Hematopoietic multipotent progenitor cell treated with erythropoietin and hydrocortisone succinate and interleukin-3 and kit ligand, for 4 days (in vitro differentiated cells): Measurements from ENCODE around the gene IQGAP2.
A peak's percentile ranks its signal among the peaks of the same experiment; 100 is the strongest.

Experiments used
- DNase-seq: peaks from one replicate; pipeline ENCODE4 v3.0.0-alpha.2; 2015

IQGAP2 gene

GRCh38 chr5:76479281-76479680, 76.2 kb downstream of the IQGAP2 start:
- no peak for DNase-seq

DNA sequence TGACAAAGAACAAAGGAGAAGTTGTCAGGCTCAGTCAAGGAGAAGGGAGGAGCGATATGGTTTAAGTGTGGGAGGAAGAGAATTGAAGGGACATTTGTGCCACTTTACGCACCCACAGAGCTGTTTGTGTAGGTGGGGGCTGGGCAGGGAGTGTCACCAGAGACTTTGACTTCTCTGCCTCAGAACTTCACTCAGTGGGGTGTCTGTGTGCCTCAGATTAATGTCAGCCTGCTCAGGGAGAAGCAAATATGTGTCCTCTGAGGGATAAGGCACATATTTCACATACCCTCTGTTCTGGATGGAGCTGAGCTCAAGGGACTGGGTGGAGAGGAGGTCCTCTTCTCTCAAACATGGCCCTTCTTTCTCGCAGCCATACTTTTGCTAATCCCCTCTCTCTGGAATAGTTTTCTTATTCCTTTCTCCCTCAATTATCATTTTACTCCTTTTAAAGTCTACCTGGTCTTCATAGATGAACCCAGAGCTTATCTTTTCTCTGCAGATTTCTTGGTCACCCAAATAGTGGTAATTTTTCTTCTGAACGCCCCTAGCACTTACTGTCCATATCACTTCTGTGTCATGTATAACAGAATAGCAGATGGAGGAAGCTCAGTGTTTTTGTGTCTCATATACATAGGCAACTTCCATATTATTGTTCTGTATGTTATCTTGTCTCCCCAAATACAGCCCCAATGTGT, 77.0 kb downstream of the IQGAP2 start:
- peak; percentile 86 for DNase-seq

DNA sequence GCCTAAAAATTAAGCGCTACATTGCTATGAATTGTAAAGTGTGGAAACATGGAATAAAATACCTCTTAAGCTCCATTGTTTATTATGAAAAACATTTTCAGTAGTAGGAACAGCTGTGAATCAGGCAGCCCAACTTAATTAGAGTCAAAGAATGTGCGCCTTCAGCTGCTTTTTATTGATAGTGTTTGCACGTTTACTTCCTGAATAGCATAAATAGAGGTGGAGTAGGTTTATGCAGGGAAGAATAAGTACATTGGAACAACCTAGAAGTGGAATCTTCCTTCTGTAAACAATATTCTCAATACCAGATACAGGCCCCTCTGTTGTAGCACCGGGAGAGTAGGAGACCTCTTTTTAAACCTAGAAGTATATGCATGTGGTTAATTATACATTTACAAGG, 79.9 kb downstream of the IQGAP2 start:
- DNase-seq, result no peak

DNA sequence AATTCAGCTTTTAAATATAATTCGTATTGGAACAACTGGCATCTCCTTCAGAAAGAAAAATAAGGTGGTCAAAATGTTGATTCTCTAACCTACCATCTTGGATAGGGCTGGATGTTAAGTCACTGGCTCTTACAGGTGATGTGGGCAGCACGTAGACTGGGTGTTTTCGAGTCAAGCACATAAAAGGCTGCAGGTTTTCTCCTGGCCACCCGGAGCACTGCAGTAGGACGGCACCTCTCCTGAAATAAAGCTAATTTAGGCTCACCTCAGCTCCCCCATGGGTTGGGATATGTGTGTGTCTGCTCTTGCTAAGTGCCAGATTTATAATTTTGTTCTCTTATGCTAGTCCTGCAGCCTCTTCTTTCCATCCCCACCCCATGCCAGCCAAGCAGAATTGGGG, 80.3 kb downstream of the IQGAP2 start:
- no peak for DNase-seq

GRCh38 chr5:76483881-76484280, 80.8 kb downstream of the IQGAP2 start:
- no peak for DNase-seq

DNA sequence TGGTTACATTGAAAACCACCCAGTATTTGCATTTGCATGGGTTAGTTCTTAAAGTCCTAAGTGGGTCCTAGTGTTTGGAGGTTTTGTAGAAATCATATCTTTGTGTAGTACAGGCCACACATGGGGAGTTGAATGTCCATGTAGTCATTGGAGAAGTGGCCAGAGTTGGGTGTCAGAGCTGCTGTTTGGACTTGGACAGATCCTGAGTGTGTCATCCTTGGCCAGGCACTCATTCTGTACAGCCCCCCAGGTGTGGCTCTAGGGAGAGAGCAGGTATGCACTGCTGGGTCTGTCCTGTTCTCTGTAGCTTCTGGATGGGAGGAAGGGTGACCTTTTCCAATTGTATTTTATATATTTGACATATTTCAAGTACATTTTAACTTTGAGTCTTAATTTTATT, 82.4 kb downstream of the IQGAP2 start:
- no peak for DNase-seq

DNA sequence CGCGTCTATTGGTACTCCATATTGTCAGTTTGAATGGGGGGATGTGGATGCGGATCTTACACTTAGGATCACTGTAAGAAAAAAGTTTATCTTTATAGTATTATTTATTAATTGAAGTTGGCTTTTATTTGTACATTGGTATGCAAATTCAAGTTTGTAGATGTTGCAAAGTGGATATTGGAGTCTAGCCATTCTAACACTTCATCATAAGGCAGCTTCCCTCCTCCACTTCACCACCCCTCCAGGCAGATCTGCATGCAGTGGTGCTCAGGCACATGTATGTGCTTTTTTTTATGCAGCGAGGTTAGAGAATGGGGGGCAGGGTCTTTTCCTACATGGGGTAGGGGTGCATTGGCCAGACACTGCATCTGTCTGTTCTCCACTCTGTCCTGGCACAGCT, 84.3 kb downstream of the IQGAP2 start:
- no peak for DNase-seq

- no peak for DNase-seq
Measured at GRCh38 chr5:76487821-76488220, 84.7 kb downstream of the IQGAP2 start.

DNA sequence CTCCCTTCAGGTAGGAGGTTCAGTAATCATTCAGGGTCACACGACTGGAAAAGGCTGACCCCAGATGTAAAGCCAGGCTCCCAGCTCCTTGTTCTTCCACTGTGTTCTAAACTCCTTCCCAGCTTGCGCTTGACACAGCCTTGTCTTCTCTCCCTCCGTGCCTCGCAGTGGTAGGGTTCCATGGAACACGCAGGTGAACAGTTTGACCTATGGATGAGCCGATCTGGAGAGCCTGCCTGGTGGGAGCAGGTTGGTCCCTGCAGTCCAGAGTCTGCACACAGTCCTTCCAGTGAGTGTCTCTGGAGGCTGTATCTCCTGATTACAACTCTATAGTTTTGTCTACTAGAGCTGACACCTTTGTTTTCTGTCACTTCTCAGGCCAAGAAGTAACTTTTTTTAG, 85.9 kb downstream of the IQGAP2 start:
- no peak for DNase-seq

DNA sequence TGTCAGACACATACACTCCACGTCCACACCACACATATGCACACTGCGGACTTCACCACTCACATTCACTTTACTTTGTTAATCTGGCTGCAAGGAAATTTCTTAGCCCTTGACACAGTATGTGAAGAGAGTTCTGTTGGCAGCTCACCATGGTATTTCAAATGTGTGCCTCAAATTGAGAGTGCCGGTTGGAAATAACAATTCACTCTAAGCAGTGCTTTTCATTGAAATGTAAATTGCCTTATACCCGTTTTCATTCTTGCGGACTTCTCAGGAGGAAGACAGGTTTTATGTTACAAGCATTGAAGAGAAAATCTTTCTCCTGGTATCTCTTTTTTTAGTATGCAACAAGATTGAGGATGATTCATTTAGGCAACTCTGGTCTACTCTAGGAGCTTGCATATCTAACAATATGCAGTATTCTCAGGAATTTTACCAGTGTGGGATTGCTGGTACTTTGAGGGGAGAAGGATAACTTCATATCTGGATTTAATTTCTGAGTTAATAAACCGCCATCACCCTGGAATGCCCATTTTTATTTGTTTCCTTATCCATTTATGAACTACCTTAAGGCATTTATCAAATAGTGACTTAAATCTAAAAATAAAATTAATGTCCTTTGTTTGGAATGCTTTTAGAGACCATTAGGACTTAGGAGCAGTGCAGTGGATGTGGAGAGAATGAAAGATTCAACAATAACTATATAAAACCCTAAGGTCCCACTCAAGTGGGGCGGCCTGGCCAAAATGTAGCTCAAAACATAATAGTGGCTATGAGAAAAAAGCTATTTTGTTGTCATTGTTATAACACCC, 87.0 kb downstream of the IQGAP2 start:
- no peak for DNase-seq

DNA sequence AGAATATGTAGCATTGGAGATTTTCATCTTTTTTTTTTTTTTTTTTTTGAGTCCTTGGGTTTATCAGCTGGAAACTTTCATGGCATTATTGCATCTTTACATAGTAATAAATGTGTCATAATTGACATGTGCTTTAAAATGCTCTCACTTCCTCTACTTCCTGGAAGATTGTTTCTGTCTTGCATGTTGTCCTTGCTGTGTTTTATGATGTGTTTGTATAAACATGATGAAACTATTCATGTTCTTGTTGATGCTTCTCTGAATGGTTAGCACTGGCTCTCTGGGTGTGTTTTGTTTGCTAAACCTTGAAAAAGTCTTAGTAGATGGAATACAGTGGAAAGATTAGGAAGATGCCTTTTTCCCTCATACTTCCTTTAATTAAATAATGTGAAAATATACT, 87.9 kb downstream of the IQGAP2 start:
- DNase-seq, result no peak

DNA sequence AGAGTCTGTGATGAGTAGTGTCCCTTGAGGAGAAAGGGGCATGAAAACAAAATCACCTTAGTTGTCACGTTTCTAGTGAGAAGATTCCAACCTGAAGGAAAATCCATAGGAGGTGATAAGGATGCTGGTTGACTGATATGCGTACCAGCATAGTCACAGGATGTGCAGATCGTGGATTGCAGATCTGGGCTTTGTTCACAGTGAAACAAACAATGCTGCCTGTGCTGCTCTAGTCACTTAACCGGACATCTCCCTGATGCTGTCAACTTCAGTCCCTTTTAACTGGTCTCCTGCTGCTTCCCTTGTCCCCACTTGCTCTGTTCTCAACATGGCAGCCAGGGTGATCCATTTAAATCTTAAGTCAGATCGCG, 89.7 kb downstream of the IQGAP2 start:
- DNase-seq, result no peak

- no peak for DNase-seq
Measured at GRCh38 chr5:76493190-76493837, 90.2 kb downstream of the IQGAP2 start.

DNA sequence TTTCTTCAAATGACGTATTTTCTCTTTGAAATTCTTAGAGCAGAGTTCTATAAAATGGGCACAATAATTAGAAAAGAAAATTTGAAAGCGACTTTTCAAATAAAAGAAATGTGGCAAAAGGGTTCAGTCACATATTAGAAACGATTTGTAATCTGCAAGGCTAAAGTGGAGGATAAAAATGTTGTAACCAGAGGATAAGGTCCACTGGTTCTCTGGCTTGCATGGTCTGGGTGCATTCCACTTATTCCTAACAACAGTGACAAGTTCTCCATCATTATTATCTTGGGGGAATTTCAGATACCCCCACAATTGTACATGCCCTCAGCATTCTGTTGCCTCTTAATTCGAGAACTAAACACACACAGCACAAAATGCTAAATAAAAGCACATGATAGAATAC, 91.1 kb downstream of the IQGAP2 start:
- DNase-seq, result no peak

DNA sequence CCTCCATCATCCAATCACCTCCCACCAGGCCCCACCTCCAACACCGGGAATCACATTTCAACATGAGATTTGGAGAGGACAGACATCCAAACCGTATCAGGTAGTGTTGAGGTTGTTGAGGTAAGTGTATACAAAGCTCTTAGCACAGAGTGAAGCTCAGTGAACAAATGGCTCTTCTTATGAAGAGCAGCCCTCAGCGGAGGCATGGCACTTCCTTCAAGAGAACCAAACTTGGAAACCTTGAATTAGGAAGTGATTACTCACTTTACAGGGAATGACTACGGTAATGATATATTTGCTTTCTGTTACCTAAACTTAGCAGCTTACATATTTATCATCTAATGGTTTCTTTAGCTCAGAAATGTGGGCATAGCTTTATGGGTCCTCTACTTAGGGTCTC, 92.8 kb downstream of the IQGAP2 start:
- no peak for DNase-seq

DNA sequence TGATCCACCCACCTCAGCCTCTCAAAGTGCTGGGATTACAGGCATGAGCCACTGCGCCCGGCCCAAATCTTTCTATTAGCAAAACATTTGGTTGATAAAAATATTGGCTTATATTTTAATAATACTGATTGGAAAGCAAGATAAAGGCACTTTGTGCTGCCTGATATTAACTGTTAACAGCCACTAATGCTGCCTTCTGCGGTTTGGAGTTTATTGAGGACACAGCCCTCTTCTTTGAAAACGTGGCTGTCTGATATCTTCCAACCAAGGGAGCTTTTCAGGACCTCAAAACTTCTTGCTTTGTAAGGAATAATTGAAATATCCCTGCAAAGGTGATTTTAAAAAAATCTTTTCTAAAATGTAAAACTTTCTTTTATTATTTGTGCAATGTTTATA, 94.0 kb downstream of the IQGAP2 start:
- peak; percentile 40 for DNase-seq

DNA sequence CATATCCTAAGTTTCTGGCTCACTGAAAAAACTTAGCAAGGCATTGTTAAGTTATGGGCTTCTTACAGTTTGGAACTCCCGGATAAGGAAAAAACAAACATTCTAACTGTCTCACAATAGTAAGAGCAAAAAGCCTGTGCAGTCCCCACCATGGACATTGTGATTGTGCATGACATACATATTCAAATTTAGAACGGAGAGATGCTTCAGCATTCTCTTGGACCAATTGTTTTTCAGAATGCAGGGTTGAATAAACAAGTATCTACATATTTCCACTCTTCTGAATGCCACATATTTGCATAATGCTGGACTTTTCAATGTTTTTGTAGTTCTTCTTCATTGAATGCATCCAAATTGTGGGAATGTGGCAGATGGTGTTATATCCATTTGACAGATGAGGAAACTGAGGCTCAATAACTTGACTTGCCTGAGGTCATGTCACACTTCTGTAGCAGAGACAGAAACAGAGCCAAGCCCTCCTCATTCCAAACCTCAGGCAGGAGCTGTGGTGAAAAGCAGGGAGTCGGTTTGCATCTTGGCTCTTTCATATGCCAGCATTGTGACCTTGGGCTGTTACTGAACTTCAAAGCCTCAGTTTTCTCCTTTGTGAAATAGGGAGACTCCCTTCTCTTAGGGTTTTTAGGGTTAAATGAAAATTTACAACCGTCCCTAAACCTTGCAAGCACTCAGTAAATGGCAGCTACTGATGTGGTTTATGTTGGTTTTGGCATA, 95.1 kb downstream of the IQGAP2 start:
- no peak for DNase-seq

DNA sequence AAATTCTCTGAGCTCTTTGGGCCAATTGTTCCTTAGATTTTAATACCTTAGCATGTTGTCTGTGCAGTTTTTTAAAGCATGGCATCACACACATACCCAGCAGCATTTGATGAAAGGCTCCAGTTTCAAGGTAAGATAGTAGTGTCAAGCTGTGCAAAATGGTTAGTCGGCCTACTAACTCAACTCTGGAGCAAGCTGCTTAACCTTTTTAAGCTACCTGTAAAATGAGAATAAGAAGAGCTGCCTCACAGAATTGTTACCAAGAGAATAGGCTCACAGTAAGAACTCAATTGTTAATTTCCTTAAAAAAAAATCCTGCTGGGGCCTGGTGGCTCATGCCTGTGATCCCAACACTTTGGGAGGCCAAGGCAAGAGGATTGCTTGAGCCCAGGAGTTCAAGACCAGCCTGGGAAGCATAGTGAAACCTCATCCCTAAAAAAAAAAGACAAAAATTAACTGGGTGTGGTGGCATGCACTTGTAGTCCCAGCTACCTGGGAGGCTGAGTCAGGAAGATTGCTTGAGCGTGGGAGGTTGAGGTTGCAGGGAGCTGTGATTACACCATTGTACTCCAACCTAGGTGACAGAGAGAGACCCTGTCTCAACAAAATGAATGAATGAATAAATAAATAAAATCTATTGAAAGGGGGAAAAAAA, 96.5 kb downstream of the IQGAP2 start:
- no peak for DNase-seq

DNA sequence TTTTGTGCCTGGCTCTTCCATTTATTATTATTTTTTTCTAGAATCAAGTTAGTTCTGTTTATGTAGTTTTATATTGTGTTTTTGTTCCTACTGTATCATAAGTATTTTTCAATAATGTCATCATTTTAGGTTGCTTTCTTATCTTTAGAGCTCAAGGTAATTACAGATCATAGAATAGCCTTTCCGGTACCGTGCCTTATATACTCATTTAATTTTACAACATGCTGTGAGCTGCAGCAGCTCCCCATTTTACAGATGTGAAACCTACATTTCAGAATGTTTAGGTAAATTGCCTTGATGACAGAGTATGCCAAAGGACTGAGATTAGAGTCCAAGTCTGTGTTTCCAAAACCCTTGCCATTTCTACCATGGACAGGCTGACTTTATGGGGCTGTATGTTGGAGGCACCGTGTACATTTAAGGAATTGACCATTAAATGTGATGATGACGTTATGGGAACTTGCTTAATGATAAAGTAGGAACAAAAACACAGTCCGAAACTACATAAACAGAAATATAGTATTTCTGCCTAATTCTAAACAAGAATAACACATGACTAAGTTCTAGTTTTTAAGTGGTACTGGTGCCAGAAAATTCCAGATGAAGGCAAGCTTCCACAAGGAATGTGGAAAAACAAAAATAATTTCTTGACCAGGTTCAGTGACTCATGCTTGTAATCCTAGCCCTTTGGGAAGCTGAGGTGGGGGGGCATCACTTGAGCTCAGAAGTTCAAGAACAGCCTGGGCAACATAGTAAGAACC, 97.7 kb downstream of the IQGAP2 start:
- DNase-seq, result no peak

GRCh38 chr5:76503929-76504328, 100.8 kb downstream of the IQGAP2 start:
- DNase-seq, result no peak

DNA sequence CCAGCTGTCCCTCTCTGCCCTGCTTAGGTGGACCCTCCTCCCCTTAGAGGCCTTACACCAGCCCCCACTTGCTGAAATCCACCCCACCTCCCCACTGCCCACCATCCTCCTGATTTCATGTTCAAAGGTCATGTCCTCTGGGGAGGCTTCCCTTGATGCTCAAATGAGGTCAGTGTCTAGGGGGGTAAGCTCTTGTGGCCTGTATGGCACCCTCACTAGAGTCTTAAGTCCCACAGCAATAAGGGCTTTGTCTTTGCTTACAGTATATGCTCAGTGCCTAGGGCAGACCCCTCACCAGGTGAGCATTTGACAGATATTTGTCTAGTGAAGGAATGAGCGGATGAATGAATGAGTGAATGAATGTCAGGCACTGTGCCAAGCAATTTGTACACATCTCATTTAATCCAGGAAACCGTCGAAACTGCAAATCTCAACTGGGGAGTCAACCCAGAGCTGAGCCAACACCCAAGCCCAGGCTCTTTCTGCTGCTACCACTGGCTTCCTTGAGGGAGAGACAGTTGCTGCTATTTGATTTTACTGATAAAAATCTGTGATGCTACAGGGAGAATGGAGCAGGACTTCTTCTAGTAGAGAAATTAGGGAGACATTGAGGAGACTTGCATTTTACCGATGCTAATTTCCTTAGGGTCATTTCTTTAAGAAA, 101.9 kb downstream of the IQGAP2 start:
- no peak for DNase-seq

- no peak for DNase-seq
Measured at GRCh38 chr5:76513476-76513875, 110.4 kb downstream of the IQGAP2 start.
